ENCODE data around the gene MSH5. TPM values are rescaled to one million over a fixed set of nuclear protein-coding genes. Genes with fewer than 3 reads are reported as not detected.

MSH5 gene
- total and polyA plus RNA-seq, 9 of the 15 experiments (the other 6 are each of a cell fraction or from before 2014, with no cell fraction given), result 12.5 to 104 (median 46.6) TPM

GRCh38 chr6:31737991-31738979 is 1.5 kb upstream of the MSH5 start (continued):
- TF ChIP-seq ZNF197 (CRISPR knock-in tag; IDR thresholded peaks at IDR 0.05; ENCODE audit: low read depth) (no peak), DIDO1 (tag; IDR thresholded peaks at IDR 0.05; ENCODE audit: low read depth) (no peak; the same call in 1 of the 2 replicates), ZNF76 (CRISPR knock-in tag; IDR thresholded peaks at IDR 0.05; ENCODE audit: borderline replicate concordance) (peak; percentile 9; the same call in 1 of the 2 replicates), CC2D1A (IDR thresholded peaks at IDR 0.05) (peak; percentile 39; the same call in 1 of the 2 replicates), FOXM1 (IDR thresholded peaks at IDR 0.05; ENCODE audit: low read depth) (no peak), FOXM1 (CRISPR knock-in tag; IDR thresholded peaks at IDR 0.05; ENCODE audit: low read depth) (no peak), RBM17 (IDR thresholded peaks at IDR 0.05; ENCODE audit: borderline replicate concordance, low read depth, low read length) (no peak), LARP7 (IDR thresholded peaks at IDR 0.05) (no peak), SRSF9 (IDR thresholded peaks at IDR 0.05; ENCODE audit: borderline replicate concordance, low read depth, low read length) (no peak), FOXJ3 (CRISPR knock-in tag; IDR thresholded peaks at IDR 0.05) (no peak), ADNP (tag; IDR thresholded peaks at IDR 0.05) (no peak), ZNF655 (CRISPR knock-in tag; IDR thresholded peaks at IDR 0.05) (no peak), OTX1 (CRISPR knock-in tag; IDR thresholded peaks at IDR 0.05) (peak; percentile 88), RBM22 (IDR thresholded peaks at IDR 0.05; ENCODE audit: low read depth, low read length, poor library complexity, severe bottlenecking) (no peak), CREB3 (tag; conservative IDR thresholded peaks at IDR 0.05; ENCODE audit: low read depth) (0 out of 2 replicates have a peak, but pooled peaks have one; percentile 38), ZNF134 (CRISPR knock-in tag; conservative IDR thresholded peaks at IDR 0.05) (peak; percentile 39), GATAD2A (IDR thresholded peaks at IDR 0.05) (no peak), SP2 (IDR thresholded peaks at IDR 0.05; ENCODE audit: extremely low read depth, low read depth, low read length, poor library complexity, severe bottlenecking) (no peak), ZNF766 (CRISPR knock-in tag; conservative IDR thresholded peaks at IDR 0.05) (no peak), TAL1 (IDR thresholded peaks at IDR 0.05) (no peak)
- TF ChIP-seq, protein P1, sequence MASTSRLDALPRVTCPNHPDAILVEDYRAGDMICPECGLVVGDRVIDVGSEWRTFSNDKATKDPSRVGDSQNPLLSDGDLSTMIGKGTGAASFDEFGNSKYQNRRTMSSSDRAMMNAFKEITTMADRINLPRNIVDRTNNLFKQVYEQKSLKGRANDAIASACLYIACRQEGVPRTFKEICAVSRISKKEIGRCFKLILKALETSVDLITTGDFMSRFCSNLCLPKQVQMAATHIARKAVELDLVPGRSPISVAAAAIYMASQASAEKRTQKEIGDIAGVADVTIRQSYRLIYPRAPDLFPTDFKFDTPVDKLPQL (IDR thresholded peaks at IDR 0.05; ENCODE audit: extremely low read depth, insufficient read length), result no peak
- TF ChIP-seq, protein P2, sequence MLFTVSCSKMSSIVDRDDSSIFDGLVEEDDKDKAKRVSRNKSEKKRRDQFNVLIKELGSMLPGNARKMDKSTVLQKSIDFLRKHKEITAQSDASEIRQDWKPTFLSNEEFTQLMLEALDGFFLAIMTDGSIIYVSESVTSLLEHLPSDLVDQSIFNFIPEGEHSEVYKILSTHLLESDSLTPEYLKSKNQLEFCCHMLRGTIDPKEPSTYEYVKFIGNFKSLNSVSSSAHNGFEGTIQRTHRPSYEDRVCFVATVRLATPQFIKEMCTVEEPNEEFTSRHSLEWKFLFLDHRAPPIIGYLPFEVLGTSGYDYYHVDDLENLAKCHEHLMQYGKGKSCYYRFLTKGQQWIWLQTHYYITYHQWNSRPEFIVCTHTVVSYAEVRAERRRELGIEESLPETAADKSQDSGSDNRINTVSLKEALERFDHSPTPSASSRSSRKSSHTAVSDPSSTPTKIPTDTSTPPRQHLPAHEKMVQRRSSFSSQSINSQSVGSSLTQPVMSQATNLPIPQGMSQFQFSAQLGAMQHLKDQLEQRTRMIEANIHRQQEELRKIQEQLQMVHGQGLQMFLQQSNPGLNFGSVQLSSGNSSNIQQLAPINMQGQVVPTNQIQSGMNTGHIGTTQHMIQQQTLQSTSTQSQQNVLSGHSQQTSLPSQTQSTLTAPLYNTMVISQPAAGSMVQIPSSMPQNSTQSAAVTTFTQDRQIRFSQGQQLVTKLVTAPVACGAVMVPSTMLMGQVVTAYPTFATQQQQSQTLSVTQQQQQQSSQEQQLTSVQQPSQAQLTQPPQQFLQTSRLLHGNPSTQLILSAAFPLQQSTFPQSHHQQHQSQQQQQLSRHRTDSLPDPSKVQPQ (CRISPR knock-in tag; IDR thresholded peaks at IDR 0.05; ENCODE audit: borderline replicate concordance), result no peak; the same call in 1 of the 2 replicates
